Endothelial cell of umbilical vein (primary cell): ENCODE results near the gene CCDC7. TPM values are rescaled to one million over a fixed set of nuclear protein-coding genes. Genes with fewer than 3 reads are reported as not detected.

Experiments
- BruUV-seq: library from RNA; stranded (reverse); fragments of 400-500 nt; replicated peaks from 2 replicates; lab custom pipeline; 2021; lab: Mats Ljungman, UMichigan
- CTCF ChIA-PET: fragments of 300-600, 350-600 bp; sonication (Branson Sonifier 250); formaldehyde crosslinking; loops from one replicate; lab custom pipeline; 2021; ENCODE audit warnings: antibody characterized with exemption, inconsistent platforms; lab: Charles Lee
- POLR2A ChIA-PET: fragments of 300-600, 350-600 bp; sonication (Branson Sonifier 250); formaldehyde crosslinking; loops from one replicate; lab custom pipeline; 2021; ENCODE audit warnings: antibody characterized with exemption, inconsistent platforms; lab: Charles Lee
- DNase-seq: peaks from one replicate; pipeline ENCODE4 v3.0.0-alpha.2; 2011; ENCODE audit warnings: low read depth, low spot score
- FAIRE-seq: peaks from 2 replicates; lab custom pipeline; 2011; peaks lifted over from hg19 to GRCh38; lab: Jason Lieb, UNC
- H2AFZ ChIP-seq: 2 replicates; pipeline ENCODE4 v1.6.0; 2012; ENCODE audit warnings: low read depth, low read length, control low read depth, inconsistent platforms
- H3K27ac ChIP-seq: 2 replicates; pipeline ENCODE4 v1.5.1; 2011; ENCODE audit warnings: low read depth, mild to moderate bottlenecking, control low read depth, low read length, moderate library complexity; ENCODE audit not compliant: insufficient read depth
- H3K27me3 ChIP-seq, 2 experiments: 2 replicates each; pipeline versions ENCODE4 v1.6.0 to v1.6.1; 2011; ENCODE audit warnings: low read length in 2 of 2, mixed read lengths in 1 of 2; ENCODE audit not compliant: control insufficient read depth in 2 of 2, insufficient read depth in 2 of 2
- H3K36me3 ChIP-seq, 2 experiments: 2 replicates in 1 of 2; 3 replicates in 1 of 2; pipeline ENCODE4 v1.5.1; 2011; ENCODE audit warnings: low read length in 2 of 2, mild to moderate bottlenecking in 1 of 2, moderate library complexity in 1 of 2; ENCODE audit not compliant: control insufficient read depth in 2 of 2, insufficient read depth in 2 of 2; ENCODE audit errors: extremely low read depth in 1 of 2
- H3K4me1 ChIP-seq: 3 replicates; pipeline ENCODE4 v1.5.1; 2011; ENCODE audit warnings: mild to moderate bottlenecking, low read length; ENCODE audit not compliant: control insufficient read depth, insufficient read depth; ENCODE audit errors: extremely low read depth
- H3K4me2 ChIP-seq: 2 replicates; pipeline ENCODE4 v1.6.1; 2011; ENCODE audit warnings: low read length, control low read depth, mixed read lengths; ENCODE audit not compliant: insufficient read depth
- H3K4me3 ChIP-seq, 3 experiments: fragments of 200-600 bp in 1 of 3; sonication (generic), shearing (Covaris generic) in 1 of 3; replicated peaks in 1 of 3; 2 replicates each; pipeline ENCODE4 v1.5.1; 2011 to 2016; ENCODE audit warnings: control low read depth in 3 of 3, low read length in 3 of 3, mild to moderate bottlenecking in 2 of 3, inconsistent platforms in 1 of 3, low read depth in 1 of 3, moderate library complexity in 1 of 3; ENCODE audit not compliant: insufficient read depth in 1 of 3
- H3K79me2 ChIP-seq: 2 replicates; pipeline ENCODE4 v1.6.0; 2012; ENCODE audit warnings: low read length, inconsistent platforms; ENCODE audit not compliant: control insufficient read depth, insufficient read depth
- H3K9ac ChIP-seq: replicated peaks from 2 replicates; pipeline ENCODE3; 2011; ENCODE audit warnings: low read length, control low read depth; ENCODE audit not compliant: insufficient read depth; ENCODE audit errors: extremely low read depth
- H3K9me1 ChIP-seq: replicated peaks from 3 replicates; pipeline ENCODE4 v1.6.0; 2011; ENCODE audit warnings: mild to moderate bottlenecking, low read length; ENCODE audit not compliant: control insufficient read depth, insufficient read depth; ENCODE audit errors: extremely low read depth
- H3K9me3 ChIP-seq: replicated peaks from 2 replicates; pipeline ENCODE4 v1.5.1; 2012; ENCODE audit warnings: low read length, inconsistent platforms; ENCODE audit not compliant: control insufficient read depth, insufficient read depth
- H4K20me1 ChIP-seq: replicated peaks from 2 replicates; pipeline ENCODE3; 2011; ENCODE audit warnings: mild to moderate bottlenecking, low read length; ENCODE audit not compliant: control insufficient read depth, insufficient read depth; ENCODE audit errors: extremely low read depth
- CTCF ChIP-seq, 2 donors: IDR thresholded peaks; 1 replicate in 1 of 2; 2 replicates in 1 of 2; pipeline ENCODE4 v1.5.1; 2011; ENCODE audit warnings: low read length in 2 of 2, mild to moderate bottlenecking in 2 of 2, moderate library complexity in 2 of 2, control low read depth in 1 of 2, inconsistent platforms in 1 of 2, low read depth in 1 of 2; ENCODE audit not compliant: insufficient read depth in 1 of 2; ENCODE audit errors: extremely low read depth in 1 of 2
- EZH2 ChIP-seq: IDR thresholded peaks from 2 replicates; pipeline ENCODE4 v1.6.1; 2012; ENCODE audit warnings: borderline replicate concordance, low read depth, mild to moderate bottlenecking, moderate library complexity, low read length, inconsistent platforms; ENCODE audit not compliant: severe bottlenecking
- FOS ChIP-seq: IDR thresholded peaks from 2 replicates; pipeline ENCODE4 v1.6.1; 2011; ENCODE audit warnings: mild to moderate bottlenecking, low read length, moderate library complexity, borderline replicate concordance; ENCODE audit not compliant: insufficient read depth
- GATA2 ChIP-seq: IDR thresholded peaks from 2 replicates; pipeline ENCODE4 v1.7.0; 2011; ENCODE audit warnings: low read depth, mild to moderate bottlenecking, moderate library complexity, mixed read lengths, low read length; ENCODE audit not compliant: insufficient read length, insufficient read depth
- JUN ChIP-seq: IDR thresholded peaks from 2 replicates; pipeline ENCODE4 v1.6.1; 2011; ENCODE audit warnings: borderline replicate concordance, low read depth; ENCODE audit not compliant: insufficient read length, insufficient read depth
- MAX ChIP-seq: IDR thresholded peaks from 2 replicates; pipeline ENCODE4 v1.6.1; 2011; ENCODE audit not compliant: insufficient read depth, insufficient read length
- MYC ChIP-seq: IDR thresholded peaks from one replicate; pipeline ENCODE4 v1.6.1; 2011; ENCODE audit warnings: mild to moderate bottlenecking, low read depth, low read length
- POLR2A ChIP-seq: IDR thresholded peaks from 2 replicates; pipeline ENCODE4 v1.6.1; 2012; ENCODE audit warnings: low read depth, mild to moderate bottlenecking, control low read depth, low read length
- POLR2AphosphoS5 ChIP-seq: IDR thresholded peaks from 2 replicates; pipeline ENCODE4 v1.6.1; 2012; ENCODE audit warnings: low read depth, mild to moderate bottlenecking, control low read depth, low read length, moderate library complexity; ENCODE audit not compliant: insufficient read depth
- dilution Hi-C: fragments of 300-500 bp; cut with MboI; formaldehyde crosslinking; loops from one replicate; pipeline ENCODE4 v1.15.0; 2019; ENCODE audit warnings: low sequenced_read_pairs; ENCODE audit not compliant: extremely low pct_ligation_motif_present
- intact Hi-C: fragments of 100-400 bp; cut with micrococcal nuclease; formaldehyde crosslinking; loops from one replicate; pipeline ENCODE4 v1.10.0; 2022
- polyA plus RNA-seq, 4 experiments: library from polyadenylated mRNA; depleted of rRNA in 3 of 4; stranded (reverse) in 3 of 4; unstranded in 1 of 4; fragments of >200 nt; gene quantifications; 2 replicates each; pipeline versions ENCODE4 v1.2.1 to v1.2.3, GENCODE V29; 2011 to 2012; ENCODE audit warnings: missing spikeins in 1 of 4
- total RNA-seq: library from RNA; stranded (reverse); gene quantifications from 2 replicates; pipeline ENCODE4 v1.2.3, GENCODE V29; 2021

CCDC7 gene
- total and polyA plus RNA-seq, 2 donors (not counting 3 experiments of a cell fraction or from before 2014, with no cell fraction given): 0.35 to 8.2 TPM

GRCh38 chr10:32413513-32413912 is 32.4 kb upstream of the CCDC7 start:
- DNase-seq (peak; percentile 49), FAIRE-seq (peak; percentile 72)
- dilution Hi-C loops (no loop called here), intact Hi-C loops (loop anchor here (5.0 kb wide), 1 partner anchor 36 kb away; no protein-coding TSS in a partner anchor)
- Histone ChIP-seq H3K4me2 (no peak overlapping the region), H3K27me3 (peaks cover 0 to 2% of the 10 kb centered on the region in 2 experiments), H3K9ac (no peak overlapping the region), H3K4me3 (no peak overlapping the region), H3K9me3 (no peaks in the 10 kb centered on the region), H3K9me1 (no peaks in the 10 kb centered on the region), H3K36me3 (no peaks in the 10 kb centered on the region), H3K79me2 (no peaks in the 10 kb centered on the region), H2AFZ (peak overlapping the region; percentile 75), H4K20me1 (no peaks in the 10 kb centered on the region), H3K27ac (peak overlapping the region; percentile 24), H3K4me1 (peaks cover 24% of the 10 kb centered on the region)
- BruUV-seq: no TSS peak
- TF ChIP-seq FOS (peak; percentile 57), CTCF (IDR thresholded peaks at IDR 0.05; ENCODE audit: extremely low read depth in 1 of 2, insufficient read depth in 1 of 2, low read depth in 1 of 2, low read length in 2 of 2) (no peak), JUN (no peak)
- ChIA-PET POLR2A (no interaction called here), CTCF (no interaction called here)

- DNase-seq (no peak), FAIRE-seq (no peak)
- peaks cover 24% of the 10 kb centered on the region for H3K4me1 ChIP-seq
- no peak overlapping the region for H3K27ac ChIP-seq
- intact Hi-C loops (no loop called here), dilution Hi-C loops (no loop called here)
- H3K4me2 ChIP-seq: no peak overlapping the region
- H2AFZ ChIP-seq: no peak overlapping the region
- H3K9me3 ChIP-seq: no peaks in the 10 kb centered on the region
- H3K36me3 ChIP-seq: no peaks in the 10 kb centered on the region
- H3K4me3 ChIP-seq: no peak overlapping the region
- BruUV-seq: no TSS peak
- peaks cover 2% of the 10 kb centered on the region in 2 experiments for H3K27me3 ChIP-seq
- CTCF ChIA-PET: no interaction called here
- H3K79me2 ChIP-seq: no peaks in the 10 kb centered on the region
- H3K9ac ChIP-seq: no peak overlapping the region
- no peaks in the 10 kb centered on the region for H3K9me1 ChIP-seq
- POLR2A ChIA-PET: no interaction called here
- H4K20me1 ChIP-seq: no peaks in the 10 kb centered on the region
- TF ChIP-seq FOS: no peak
- TF ChIP-seq EZH2: no peak
- TF ChIP-seq MAX: no peak
- no peak for TF ChIP-seq CTCF (IDR thresholded peaks at IDR 0.05; ENCODE audit: extremely low read depth in 1 of 2, insufficient read depth in 1 of 2, low read depth in 1 of 2, low read length in 2 of 2)
- TF ChIP-seq POLR2AphosphoS5: no peak
- no peak for TF ChIP-seq POLR2A
- TF ChIP-seq JUN: no peak
- no peak for TF ChIP-seq MYC
- no peak for TF ChIP-seq GATA2
Observed at GRCh38 chr10:32415361-32415760, 30.6 kb upstream of the CCDC7 start.
